ENCODE results near the gene CFL1.

CFL1 gene

GRCh38 chr11:65862941-65863888 is 5.2 kb upstream of the CFL1 start:
- no peak for TF ChIP-seq CTCF (conservative IDR thresholded peaks at IDR 0.05; ENCODE audit: low read depth, low read length)
- DNase-seq (ENCODE audit: low read depth), result no peak
- no peak overlapping the region for H3K4me3 ChIP-seq (ENCODE audit: low read length)

GRCh38 chr11:65862191-65862735 is 4.3 kb upstream of the CFL1 start:
- no peak for DNase-seq (ENCODE audit: low read depth)
- no peak for TF ChIP-seq CTCF (conservative IDR thresholded peaks at IDR 0.05; ENCODE audit: low read depth, low read length)
- peak overlapping the region; percentile 90 for H3K4me3 ChIP-seq (ENCODE audit: low read length)

GRCh38 chr11:65861533-65862183 is 3.7 kb upstream of the CFL1 start:
- peak overlapping the region; percentile 90 for H3K4me3 ChIP-seq (ENCODE audit: low read length)
- DNase-seq (ENCODE audit: low read depth), result no peak
- TF ChIP-seq CTCF (conservative IDR thresholded peaks at IDR 0.05; ENCODE audit: low read depth, low read length), result no peak

GRCh38 chr11:65861165-65861505 is 3.2 kb upstream of the CFL1 start:
- peak overlapping the region; percentile 90 for H3K4me3 ChIP-seq (ENCODE audit: low read length)
- DNase-seq (ENCODE audit: low read depth), result no peak
- no peak for TF ChIP-seq CTCF (conservative IDR thresholded peaks at IDR 0.05; ENCODE audit: low read depth, low read length)

- peak; percentile 84 for TF ChIP-seq CTCF (conservative IDR thresholded peaks at IDR 0.05; ENCODE audit: low read depth, low read length)
- peak within 1 kb of the TSS; percentile 90 for H3K4me3 ChIP-seq (ENCODE audit: low read length)
- DNase-seq (ENCODE audit: low read depth), result peak; percentile 95
These were observed 2.5 kb upstream of the CFL1 start, which contains the start of gene MUS81 for GRCh38 chr11:65860278-65861164. Gene MUS81, plus strand, starts transcription at chr11:65860433. Its CDS starts 321 bp downstream, at chr11:65860754.

GRCh38 chr11:65859812-65860277 is 1.9 kb upstream of the CFL1 start:
- no peak for TF ChIP-seq CTCF (conservative IDR thresholded peaks at IDR 0.05; ENCODE audit: low read depth, low read length)
- H3K4me3 ChIP-seq (ENCODE audit: low read length), result peak overlapping the region; percentile 90
- DNase-seq (ENCODE audit: low read depth), result no peak

Measured in retinal pigment epithelial cell (primary cell).